Panc1 (cell line): ENCODE results near the gene OSBP2.

Experiments
- CTCF ChIP-seq: fragments of 450-650 bp; IDR thresholded peaks from 2 replicates; pipeline ENCODE4 v1.5.1; 2017; ENCODE audit warnings: mild to moderate bottlenecking
- POLR2AphosphoS5 ChIP-seq: IDR thresholded peaks from 2 replicates; pipeline ENCODE4 v1.6.1; 2012; ENCODE audit warnings: mild to moderate bottlenecking, low read depth, low read length, moderate library complexity
- REST ChIP-seq, 2 experiments: IDR thresholded peaks; 2 replicates each; pipeline ENCODE4 v1.6.1; 2011 to 2012; ENCODE audit warnings: low read depth in 2 of 2, control low read depth in 1 of 2, low read length in 1 of 2, mild to moderate bottlenecking in 1 of 2, moderate library complexity in 1 of 2; ENCODE audit not compliant: insufficient read depth in 1 of 2

GRCh38 chr22:30777587-30777986, 82.9 kb downstream of the OSBP2 start:
- no peak for TF ChIP-seq CTCF
- TF ChIP-seq POLR2AphosphoS5: no peak
- no peak for TF ChIP-seq REST (IDR thresholded peaks at IDR 0.05; ENCODE audit: insufficient read depth in 1 of 2, low read depth in 2 of 2, low read length in 1 of 2)
